Activated CD8-positive, alpha-beta memory T cell treated with anti-CD3 and anti-CD28 coated beads for 4 hours (primary cell): Measurements from ENCODE around the gene ARSA.
"Not testable (repeated sequence)": the region's sequence is repeated elsewhere in the genome, so short reads cannot be mapped to it uniquely, and the experiment has no call there.

Source experiments
- DNase-seq, 2 donors: peaks; one replicate each; pipeline ENCODE4 v3.0.0-alpha.2; 2020; ENCODE audit warnings: low read depth in 2 of 2

Gene ARSA

DNA sequence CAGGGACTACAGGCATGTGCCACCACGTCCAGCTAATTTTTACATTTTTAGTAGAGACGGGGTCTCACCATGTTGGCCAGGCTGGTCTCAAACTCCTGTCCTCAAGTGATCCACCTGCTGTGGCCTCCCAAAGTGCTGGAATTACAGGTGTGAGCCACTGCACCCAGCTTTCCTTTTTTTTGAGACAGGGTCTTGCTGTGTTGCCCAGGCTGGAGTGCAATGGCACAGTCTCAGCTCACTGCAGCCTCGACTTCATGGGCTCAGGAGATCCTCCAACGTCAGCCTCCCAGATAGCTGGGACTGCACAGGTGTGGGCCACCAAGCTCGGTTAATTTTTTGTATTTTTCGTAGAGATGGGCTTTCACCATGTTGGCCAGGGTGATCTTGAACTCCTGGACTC lies 26.7 kb upstream of the ARSA start:
- DNase-seq, result not testable (repeated sequence)

DNA sequence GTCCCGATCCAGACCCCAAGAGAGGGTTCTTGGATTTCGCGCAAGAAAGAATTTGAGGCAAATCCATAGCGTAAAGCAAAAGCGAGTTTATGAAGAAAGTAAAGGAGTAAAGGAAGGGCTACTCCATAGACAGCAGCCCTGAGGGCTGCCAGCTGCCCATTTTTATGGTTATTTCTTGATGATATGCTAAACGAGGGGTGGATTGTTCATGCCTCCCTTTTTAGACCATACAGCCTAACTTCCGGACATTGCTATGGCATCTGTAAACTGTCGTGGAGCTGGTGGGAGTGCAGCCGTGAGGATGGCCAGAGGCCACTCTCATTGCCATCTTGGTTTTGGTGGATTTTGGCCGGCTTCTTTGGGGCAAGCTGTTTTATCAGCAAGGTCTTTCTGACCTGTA lies 25.3 kb upstream of the ARSA start:
- DNase-seq, result no peak

DNA sequence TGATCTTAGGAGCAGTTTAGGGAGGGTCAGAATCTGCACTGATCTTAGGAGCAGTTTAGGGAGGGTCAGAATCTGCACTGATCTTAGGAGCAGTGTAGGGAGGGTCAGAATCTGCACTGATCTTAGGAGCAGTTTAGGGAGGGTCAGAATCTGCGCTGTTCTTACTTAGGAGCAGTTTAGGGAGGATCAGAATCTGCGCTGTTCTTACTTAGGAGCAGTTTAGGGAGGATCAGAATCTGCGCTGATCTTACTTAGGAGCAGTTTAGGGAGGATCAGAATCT lies 15.8 kb upstream of the ARSA start:
- not testable (repeated sequence) for DNase-seq

DNA sequence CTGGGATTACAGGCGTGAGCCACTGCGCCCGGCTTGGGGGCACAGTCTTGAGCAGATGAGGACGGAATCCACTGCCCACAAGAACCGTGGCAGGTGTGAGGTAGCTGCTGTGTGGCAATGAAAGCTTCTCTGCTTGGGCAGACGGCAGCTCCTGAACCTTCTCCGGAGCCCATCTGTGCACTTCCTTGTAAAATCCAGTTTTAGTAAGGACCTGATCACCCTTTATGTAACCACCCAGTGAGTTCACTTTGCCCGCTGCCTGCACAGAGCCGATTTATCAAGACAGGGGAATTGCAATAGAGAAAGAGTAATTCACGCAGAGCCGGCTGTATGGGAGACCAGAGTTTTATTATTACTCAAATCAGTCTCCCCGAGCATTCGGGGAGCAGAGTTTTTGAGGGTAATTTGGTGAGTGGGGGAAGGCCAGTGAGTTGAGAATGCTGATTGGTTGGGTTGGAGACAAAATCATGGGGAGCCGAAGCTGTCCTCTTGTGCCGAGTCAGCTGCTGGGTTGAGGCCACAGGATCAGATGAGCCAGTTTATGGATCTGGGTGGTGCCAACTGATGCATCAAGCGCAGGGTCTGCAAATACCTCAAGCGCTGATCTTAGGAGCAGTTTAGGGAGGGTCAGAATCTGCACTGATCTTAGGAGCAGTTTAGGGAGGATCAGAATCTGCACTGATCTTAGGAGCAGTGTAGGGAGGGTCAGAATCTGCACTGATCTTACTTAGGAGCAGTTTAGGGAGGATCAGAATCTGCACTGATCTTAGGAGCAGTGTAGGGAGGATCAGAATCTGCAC lies 15.3 kb upstream of the ARSA start:
- DNase-seq, result not testable (repeated sequence)

DNA sequence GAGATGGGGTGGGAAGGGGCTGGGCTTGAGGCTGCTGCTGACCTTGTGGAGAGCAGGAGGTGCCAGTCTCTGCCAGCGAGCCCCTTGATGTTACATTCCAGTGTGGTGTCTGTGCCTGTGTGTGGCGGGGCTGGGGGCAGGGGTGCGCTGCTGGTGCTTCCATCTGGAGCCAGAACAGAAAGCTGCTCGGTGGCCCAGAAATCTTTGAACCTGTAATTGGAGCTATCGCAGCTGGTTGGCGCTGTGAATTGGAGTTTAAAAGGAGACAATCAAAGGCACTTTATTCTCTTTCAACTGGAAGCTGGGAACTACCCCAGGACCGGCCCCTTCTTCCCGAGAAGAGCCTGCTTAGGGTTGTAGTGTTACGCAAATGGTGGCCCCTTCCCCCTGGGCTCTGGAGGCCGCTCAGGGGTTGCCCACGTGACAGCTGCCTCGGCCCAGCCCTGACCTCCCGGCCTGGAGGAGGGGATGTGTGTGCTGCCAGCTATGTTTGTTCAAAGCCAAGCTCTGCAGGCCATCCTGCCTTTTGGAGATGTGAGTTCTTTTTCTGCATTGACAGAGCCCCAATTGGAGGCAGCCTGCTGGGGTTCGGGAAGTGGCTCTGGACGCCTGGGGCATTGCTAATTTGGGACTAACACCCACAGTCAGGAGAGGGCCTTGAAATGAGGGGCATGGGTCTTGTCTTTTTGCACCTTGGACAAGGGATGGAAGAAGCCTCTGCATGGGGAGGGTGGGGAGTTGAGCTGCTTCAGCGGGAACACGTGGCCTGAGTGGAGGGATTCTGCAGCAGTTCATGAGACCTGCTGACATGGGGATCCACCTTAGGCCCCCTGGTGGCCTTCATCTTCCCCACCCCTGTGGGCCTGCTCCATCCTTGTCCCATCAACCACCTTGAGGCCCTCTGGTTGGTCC lies 14.0 kb upstream of the ARSA start:
- DNase-seq, result no peak

DNA sequence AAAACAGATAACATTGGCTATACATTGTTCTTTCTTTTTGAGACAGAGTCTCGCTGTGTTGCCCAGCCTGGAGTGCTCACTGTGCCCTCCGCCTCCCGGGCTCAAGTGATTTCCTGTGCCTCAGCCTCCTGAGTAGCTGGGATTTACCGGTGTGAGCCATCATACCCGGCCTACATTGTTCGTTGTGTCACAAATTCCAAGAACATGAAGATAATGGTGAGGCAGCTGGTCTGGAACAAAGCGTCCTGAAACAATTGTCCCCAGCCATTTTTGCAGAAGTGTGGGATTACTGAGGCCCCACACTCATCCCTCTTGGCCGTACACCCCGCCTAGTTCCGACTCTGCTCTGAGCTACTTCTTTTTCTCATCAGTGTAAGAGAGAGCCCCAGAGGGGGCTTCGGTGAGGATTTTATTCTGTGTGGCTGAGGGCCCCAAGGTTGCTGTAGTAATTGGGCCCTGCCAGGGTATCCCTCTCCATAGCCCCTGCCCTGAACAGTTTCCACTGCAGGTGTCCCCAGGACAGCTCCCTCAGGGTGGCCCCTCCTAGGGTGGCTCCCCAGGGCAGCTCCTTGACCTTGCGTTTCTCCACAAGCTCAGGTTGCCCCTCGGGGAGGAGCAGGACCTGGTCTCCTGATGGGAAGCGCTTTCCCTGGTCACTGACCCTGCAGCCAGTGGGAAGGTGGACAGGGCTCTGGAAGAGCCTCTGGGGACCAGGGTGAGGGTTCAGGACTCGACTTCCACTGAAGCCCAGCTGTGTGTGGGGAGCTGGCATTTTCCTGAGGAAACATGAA lies 13.1 kb upstream of the ARSA start:
- no peak for DNase-seq

DNA sequence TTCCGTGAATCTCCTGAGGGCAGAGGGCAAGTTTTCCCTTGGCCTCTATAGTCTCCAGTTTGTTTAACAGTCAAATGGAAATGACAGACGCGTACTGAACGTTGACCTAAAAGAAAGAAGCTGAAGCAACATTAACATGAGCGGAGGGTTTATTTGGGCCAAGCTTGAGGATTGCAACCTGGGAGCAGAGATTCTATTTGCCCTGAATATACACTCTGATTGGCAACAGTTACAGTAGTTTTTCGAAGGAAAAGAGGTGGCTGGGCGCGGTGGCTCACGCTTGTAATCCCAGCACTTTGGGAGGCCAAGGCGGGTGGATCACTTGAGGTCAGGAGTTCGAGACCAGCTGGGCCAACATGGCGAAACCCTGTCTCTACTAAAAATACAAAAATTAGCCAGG lies 12.3 kb upstream of the ARSA start:
- DNase-seq, result not testable (repeated sequence)

DNA sequence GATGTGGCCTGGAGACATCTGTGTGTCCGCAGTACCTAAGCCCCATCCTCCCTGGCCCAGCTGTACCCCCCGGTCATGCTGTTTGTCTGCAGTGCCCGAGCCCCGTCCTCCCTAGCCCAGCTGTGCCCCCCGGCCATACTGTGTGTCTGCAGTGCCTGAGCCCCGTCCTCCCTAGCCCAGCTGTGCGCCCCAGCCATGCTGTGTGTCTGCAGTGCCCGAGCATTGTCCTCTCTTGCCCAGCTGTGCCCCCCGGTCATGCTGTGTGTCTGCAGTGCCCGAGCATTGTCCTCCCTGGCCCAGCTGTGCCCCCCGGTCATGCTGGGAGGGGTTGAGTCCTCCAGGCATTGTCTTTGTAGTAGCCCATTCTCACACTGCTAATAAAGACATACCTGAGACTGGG lies 7.6 kb upstream of the ARSA start:
- DNase-seq, result no peak

DNA sequence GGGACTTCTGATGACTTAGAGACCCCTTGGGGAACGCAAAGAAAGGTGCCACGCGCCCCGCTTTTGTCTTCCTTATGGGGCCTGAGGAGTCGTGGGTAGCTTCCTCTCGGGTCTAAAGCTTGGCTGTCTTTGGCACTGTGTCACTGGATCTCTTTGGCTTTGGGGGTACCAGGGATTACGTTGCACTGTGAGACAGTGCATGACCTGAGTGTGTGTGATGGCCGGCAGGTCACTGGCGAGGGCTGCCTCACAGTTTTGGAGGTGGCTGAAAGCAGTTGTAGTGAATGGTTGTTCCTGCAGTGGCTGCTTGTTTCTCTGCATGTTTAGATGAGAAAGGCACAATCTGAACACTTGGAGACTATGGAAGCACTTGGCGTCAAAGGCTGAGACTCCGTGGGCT lies 5.8 kb upstream of the ARSA start:
- no peak for DNase-seq

DNA sequence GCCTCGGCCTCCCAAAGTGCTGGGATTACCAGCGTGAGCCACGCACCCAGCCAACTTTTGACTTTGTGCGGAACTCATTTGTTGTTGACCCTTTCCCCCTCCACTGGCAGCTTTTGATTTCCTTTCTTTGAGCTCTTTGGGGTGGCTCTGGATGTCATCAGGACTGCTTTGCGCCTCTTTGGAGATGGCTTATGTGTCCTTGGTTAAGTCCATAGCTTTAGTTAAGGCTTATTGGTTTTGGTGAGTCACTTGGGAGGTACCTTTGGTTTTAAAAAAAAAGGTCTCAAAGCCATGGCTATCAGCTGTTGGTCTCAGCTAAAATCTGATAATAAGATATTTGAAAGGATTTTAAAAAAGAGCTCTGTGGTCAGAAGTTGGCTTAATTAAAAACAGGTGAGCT lies 5.1 kb upstream of the ARSA start:
- no peak for DNase-seq

DNA sequence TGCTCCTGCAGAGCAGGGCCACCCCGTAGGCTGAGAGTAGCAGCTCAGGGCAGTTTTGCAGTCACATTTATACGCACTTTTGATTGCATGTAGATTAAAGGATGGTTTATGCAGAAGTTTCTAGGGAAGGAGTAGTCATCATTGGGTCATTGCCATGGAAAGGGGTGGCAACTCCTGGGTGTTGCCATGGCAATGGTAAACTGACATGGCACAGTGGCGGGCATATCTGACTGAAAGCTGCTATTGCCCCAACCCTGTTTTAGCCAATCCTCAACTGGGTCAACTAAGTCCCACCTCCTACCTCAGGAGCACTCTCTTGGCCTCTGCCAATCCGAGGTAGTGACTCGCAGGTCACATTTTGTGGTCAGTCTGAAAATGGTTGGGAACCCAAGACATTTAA lies 2.4 kb upstream of the ARSA start:
- no peak for DNase-seq

DNA sequence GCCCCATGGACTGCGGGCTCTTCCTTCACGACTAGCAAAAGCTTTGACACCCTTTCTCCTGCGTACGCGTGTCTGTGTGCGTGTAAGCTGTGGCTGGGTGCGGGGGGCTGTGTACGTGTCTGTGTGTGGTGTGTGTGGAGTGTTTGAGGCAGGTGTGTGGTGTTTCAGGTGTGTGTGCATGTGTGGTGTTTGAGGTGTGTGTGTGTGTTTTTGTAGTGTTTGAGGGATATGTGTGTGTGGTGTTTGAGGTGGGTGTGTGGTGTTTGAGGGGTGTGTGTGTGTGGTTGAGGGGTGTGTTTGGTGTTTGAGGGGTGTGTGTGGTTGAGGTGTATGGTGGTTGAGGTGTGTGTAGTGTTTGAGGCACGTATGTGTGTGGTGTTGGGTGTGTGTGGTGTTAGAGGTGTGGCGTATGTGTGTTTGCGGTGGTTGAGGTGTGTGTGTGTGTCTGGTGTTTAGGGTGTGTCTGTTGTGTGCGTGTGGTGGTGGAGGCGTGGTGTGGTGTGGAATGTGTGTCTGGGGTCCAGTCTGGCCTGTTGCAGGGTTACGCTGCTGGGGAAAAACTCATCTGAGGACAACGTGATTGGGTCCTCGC lies 687 bp upstream of the ARSA start:
- DNase-seq, result no peak

DNA sequence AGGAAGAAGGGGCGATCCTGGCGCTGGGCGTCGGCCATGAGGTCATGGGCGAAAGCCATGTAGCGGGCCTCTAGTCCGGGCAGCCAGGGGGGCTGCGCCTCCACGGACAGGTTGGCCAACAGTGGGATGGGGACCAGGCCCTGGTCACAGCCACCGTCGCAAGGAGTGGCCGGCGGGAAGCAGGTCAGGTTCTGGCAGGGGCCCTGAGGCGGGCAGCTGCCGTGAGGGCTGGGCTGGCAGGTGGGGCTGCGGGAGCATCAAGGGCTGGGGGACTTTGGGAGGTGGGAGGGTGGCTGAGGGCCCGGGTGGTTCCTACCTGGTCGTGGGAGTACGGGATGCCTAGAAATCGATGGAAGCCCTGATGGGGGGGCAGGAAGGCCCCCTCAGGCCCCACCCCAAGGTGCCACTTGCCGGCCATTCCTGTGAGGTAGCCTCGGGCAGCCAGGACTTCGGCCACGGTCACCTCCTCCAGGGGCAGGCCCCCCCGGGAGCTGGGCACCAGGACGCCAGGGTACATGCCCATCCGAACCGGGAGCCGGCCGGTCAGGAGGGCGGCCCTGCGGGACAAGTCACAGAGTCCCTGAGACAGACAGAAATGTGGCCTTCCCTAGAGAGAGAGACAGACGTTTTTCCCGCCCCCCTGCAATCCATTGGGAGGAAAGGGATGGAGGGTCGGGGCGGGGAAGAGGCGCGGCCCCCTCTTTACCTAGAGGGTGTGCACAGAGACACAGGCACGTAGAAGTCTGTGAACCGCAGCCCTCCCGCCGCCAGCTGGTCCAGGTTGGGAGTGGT lies 906 bp downstream of the ARSA start:
- DNase-seq, result no peak

DNA sequence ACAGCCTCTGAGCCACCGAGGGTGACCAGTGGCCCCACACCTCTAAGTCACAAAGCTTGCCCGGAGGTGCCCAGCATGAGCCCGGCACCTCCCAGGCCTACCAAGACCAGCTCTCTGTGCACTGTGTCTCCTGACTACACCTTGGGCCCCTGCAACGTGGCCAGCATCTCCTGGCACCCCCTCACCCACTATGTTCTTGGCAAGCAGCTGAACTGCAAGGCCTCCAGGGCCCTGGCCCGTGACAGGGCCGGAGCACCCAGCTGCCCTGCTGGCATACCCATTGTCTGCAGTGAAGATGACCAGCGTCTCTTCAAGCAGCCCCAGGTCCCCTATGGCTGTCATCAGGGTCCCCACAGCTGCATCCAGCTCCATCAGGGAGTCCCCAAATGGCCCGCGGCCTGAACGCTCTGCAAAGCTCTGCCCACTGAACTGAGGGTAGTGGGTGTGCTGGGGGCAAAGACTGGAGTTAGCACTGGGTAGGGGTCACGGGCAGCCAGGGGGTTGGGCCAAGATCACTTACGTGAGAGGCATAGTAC lies 1.6 kb downstream of the ARSA start:
- DNase-seq, result no peak

DNA sequence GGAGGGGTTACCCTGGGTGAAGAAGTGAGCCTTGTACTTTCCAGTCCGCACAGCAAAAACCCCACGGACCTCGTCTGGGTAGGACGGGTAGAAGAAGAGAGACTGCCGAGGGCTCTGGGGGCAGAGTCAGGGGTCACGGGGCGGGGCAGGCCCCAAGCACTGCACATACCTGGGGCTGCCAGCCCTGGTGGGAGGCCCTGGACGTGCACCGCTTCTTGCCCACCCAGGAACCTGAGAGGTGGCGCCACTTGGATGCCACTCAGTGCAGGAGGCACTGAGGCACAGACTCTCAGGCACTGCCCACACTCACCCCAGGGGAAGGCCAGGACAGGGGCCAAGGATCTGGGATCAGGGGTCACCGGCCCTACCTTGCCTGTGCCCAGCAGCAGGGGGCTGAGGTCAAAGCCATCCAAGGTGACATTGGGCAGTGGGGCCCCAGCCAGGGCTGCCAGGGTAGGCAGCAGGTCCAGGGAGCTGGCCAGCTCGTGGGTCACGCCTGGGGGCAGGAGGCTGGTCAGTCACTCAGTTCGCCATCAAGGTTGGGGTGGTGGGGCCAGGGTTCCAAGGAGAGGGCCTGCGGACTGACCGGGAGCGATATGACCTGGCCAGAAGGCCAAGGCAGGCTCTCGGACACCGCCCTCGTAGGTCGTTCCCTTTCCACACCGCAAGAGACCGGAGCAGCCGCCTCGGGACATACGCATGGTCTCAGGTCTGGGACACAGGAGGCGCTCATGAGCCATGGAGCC lies 2.2 kb downstream of the ARSA start:
- DNase-seq, result no peak

DNA sequence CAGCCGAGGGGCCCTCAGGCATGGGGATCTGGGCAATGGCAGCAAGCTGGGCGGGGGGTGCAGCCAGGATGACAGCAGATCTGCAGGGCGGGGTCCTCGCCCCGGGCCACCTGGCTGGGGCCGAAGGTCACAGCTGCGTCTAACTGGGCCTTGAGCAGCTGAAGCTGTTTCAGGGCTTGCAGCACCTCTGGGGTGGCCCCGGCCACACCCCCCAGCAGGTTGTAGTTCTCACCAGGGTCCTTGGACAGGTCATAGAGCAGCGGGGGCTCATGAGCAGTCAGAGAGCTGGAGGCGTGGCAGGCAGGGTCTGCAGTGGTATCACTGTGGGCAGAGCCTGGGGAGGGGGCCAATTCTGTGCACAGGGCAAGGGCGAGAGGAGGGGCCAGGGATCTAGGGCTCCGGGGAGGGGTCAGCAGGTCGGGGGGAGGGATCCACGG lies 2.8 kb downstream of the ARSA start:
- DNase-seq, result no peak

DNA sequence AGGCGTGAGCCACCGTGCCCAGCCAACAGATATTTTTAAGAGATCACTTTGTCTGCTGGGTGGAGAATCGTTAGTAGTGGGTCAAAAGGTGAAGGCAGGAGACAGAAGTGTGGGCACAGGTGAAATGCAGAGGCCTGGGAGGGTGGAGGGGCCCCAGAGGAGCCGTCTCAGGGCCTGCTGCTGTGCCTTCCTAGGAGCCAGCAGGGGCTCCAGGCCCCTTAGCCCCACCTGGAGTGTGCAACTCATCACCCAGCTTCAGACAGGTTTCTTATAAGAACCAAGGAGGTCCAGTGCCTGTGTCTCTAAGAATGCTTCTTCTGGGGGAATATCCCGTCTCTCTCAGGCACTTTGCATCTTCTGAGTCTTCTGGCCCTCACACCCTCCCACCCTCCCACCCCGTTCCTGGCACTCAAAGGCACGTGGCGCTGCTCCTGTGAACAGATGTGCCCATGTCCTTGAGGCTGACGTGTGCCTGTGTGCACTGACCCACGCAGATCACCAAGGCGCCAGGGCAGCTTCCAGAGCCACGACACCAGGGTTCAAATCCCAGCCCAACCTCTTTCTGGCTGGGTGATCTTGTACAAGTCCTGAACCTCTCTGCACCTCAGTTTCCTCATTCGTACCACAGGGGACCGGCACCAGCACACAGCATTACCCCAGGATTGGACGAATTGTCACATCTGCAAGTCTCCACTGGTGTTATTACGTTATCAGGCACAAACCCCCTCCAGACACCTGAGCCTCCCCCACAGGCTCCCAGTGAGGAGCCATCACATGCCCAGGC lies 3.4 kb downstream of the ARSA start:
- DNase-seq, result no peak

DNA sequence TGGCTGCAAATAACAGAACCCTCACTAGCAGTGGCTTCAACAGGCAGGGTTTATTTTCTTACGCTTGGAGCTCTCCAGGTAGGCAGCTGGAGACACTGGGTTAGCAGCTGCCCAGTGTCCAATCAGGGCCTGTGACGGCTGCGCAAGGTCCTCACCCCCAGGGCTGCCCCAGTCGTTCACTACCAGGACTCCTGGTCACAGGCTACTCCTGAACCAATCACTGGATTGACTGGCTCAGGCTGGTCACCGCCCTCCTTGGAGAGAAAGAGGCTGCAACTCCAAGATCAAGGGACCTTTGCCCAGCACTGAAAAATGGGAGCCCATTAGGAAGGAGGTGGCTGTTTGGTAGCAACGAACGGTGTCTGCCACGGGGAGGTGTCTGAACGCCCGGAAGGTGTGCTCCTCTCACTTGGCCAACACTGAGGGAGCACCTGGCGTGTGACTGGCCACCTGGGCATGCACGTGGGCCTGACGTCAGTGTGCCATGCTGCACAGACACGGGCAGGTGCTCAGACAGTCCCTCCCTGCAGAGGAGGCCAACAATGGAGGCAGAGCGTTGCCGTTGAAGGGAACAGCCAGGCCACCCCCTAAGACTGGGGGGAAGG lies 5.1 kb downstream of the ARSA start:
- no peak for DNase-seq
